Endothelial cell of umbilical vein (primary cell): ENCODE data around the gene ARHGAP22. TPM values are rescaled to one million over a fixed set of nuclear protein-coding genes. Genes with fewer than 3 reads are reported as not detected.

Source experiments
- BruUV-seq: library from RNA; stranded (reverse); fragments of 400-500 nt; replicated peaks from 2 replicates; lab custom pipeline; 2021; lab: Mats Ljungman, UMichigan
- CTCF ChIA-PET: fragments of 300-600, 350-600 bp; sonication (Branson Sonifier 250); formaldehyde crosslinking; loops from one replicate; lab custom pipeline; 2021; ENCODE audit warnings: antibody characterized with exemption, inconsistent platforms; lab: Charles Lee
- POLR2A ChIA-PET: fragments of 300-600, 350-600 bp; sonication (Branson Sonifier 250); formaldehyde crosslinking; loops from one replicate; lab custom pipeline; 2021; ENCODE audit warnings: antibody characterized with exemption, inconsistent platforms; lab: Charles Lee
- DNase-seq: peaks from one replicate; pipeline ENCODE4 v3.0.0-alpha.2; 2011; ENCODE audit warnings: low read depth, low spot score
- FAIRE-seq: peaks from 2 replicates; lab custom pipeline; 2011; peaks lifted over from hg19 to GRCh38; lab: Jason Lieb, UNC
- H2AFZ ChIP-seq: 2 replicates; pipeline ENCODE4 v1.6.0; 2012; ENCODE audit warnings: low read depth, low read length, control low read depth, inconsistent platforms
- H3K27ac ChIP-seq: 2 replicates; pipeline ENCODE4 v1.5.1; 2011; ENCODE audit warnings: low read depth, mild to moderate bottlenecking, control low read depth, low read length, moderate library complexity; ENCODE audit not compliant: insufficient read depth
- H3K27me3 ChIP-seq, 2 experiments: 2 replicates each; pipeline versions ENCODE4 v1.6.0 to v1.6.1; 2011; ENCODE audit warnings: low read length in 2 of 2, mixed read lengths in 1 of 2; ENCODE audit not compliant: control insufficient read depth in 2 of 2, insufficient read depth in 2 of 2
- H3K36me3 ChIP-seq, 2 experiments: 2 replicates in 1 of 2; 3 replicates in 1 of 2; pipeline ENCODE4 v1.5.1; 2011; ENCODE audit warnings: low read length in 2 of 2, mild to moderate bottlenecking in 1 of 2, moderate library complexity in 1 of 2; ENCODE audit not compliant: control insufficient read depth in 2 of 2, insufficient read depth in 2 of 2; ENCODE audit errors: extremely low read depth in 1 of 2
- H3K4me1 ChIP-seq: 3 replicates; pipeline ENCODE4 v1.5.1; 2011; ENCODE audit warnings: mild to moderate bottlenecking, low read length; ENCODE audit not compliant: control insufficient read depth, insufficient read depth; ENCODE audit errors: extremely low read depth
- H3K4me2 ChIP-seq: 2 replicates; pipeline ENCODE4 v1.6.1; 2011; ENCODE audit warnings: low read length, control low read depth, mixed read lengths; ENCODE audit not compliant: insufficient read depth
- H3K4me3 ChIP-seq, 3 experiments: fragments of 200-600 bp in 1 of 3; sonication (generic), shearing (Covaris generic) in 1 of 3; replicated peaks in 1 of 3; 2 replicates each; pipeline ENCODE4 v1.5.1; 2011 to 2016; ENCODE audit warnings: control low read depth in 3 of 3, low read length in 3 of 3, mild to moderate bottlenecking in 2 of 3, inconsistent platforms in 1 of 3, low read depth in 1 of 3, moderate library complexity in 1 of 3; ENCODE audit not compliant: insufficient read depth in 1 of 3
- H3K79me2 ChIP-seq: 2 replicates; pipeline ENCODE4 v1.6.0; 2012; ENCODE audit warnings: low read length, inconsistent platforms; ENCODE audit not compliant: control insufficient read depth, insufficient read depth
- H3K9ac ChIP-seq: replicated peaks from 2 replicates; pipeline ENCODE3; 2011; ENCODE audit warnings: low read length, control low read depth; ENCODE audit not compliant: insufficient read depth; ENCODE audit errors: extremely low read depth
- H3K9me1 ChIP-seq: replicated peaks from 3 replicates; pipeline ENCODE4 v1.6.0; 2011; ENCODE audit warnings: mild to moderate bottlenecking, low read length; ENCODE audit not compliant: control insufficient read depth, insufficient read depth; ENCODE audit errors: extremely low read depth
- H3K9me3 ChIP-seq: replicated peaks from 2 replicates; pipeline ENCODE4 v1.5.1; 2012; ENCODE audit warnings: low read length, inconsistent platforms; ENCODE audit not compliant: control insufficient read depth, insufficient read depth
- H4K20me1 ChIP-seq: replicated peaks from 2 replicates; pipeline ENCODE3; 2011; ENCODE audit warnings: mild to moderate bottlenecking, low read length; ENCODE audit not compliant: control insufficient read depth, insufficient read depth; ENCODE audit errors: extremely low read depth
- CTCF ChIP-seq, 2 donors: IDR thresholded peaks; 1 replicate in 1 of 2; 2 replicates in 1 of 2; pipeline ENCODE4 v1.5.1; 2011; ENCODE audit warnings: low read length in 2 of 2, mild to moderate bottlenecking in 2 of 2, moderate library complexity in 2 of 2, control low read depth in 1 of 2, inconsistent platforms in 1 of 2, low read depth in 1 of 2; ENCODE audit not compliant: insufficient read depth in 1 of 2; ENCODE audit errors: extremely low read depth in 1 of 2
- EZH2 ChIP-seq: IDR thresholded peaks from 2 replicates; pipeline ENCODE4 v1.6.1; 2012; ENCODE audit warnings: borderline replicate concordance, low read depth, mild to moderate bottlenecking, moderate library complexity, low read length, inconsistent platforms; ENCODE audit not compliant: severe bottlenecking
- FOS ChIP-seq: IDR thresholded peaks from 2 replicates; pipeline ENCODE4 v1.6.1; 2011; ENCODE audit warnings: mild to moderate bottlenecking, low read length, moderate library complexity, borderline replicate concordance; ENCODE audit not compliant: insufficient read depth
- GATA2 ChIP-seq: IDR thresholded peaks from 2 replicates; pipeline ENCODE4 v1.7.0; 2011; ENCODE audit warnings: low read depth, mild to moderate bottlenecking, moderate library complexity, mixed read lengths, low read length; ENCODE audit not compliant: insufficient read length, insufficient read depth
- JUN ChIP-seq: IDR thresholded peaks from 2 replicates; pipeline ENCODE4 v1.6.1; 2011; ENCODE audit warnings: borderline replicate concordance, low read depth; ENCODE audit not compliant: insufficient read length, insufficient read depth
- MAX ChIP-seq: IDR thresholded peaks from 2 replicates; pipeline ENCODE4 v1.6.1; 2011; ENCODE audit not compliant: insufficient read depth, insufficient read length
- MYC ChIP-seq: IDR thresholded peaks from one replicate; pipeline ENCODE4 v1.6.1; 2011; ENCODE audit warnings: mild to moderate bottlenecking, low read depth, low read length
- POLR2A ChIP-seq: IDR thresholded peaks from 2 replicates; pipeline ENCODE4 v1.6.1; 2012; ENCODE audit warnings: low read depth, mild to moderate bottlenecking, control low read depth, low read length
- POLR2AphosphoS5 ChIP-seq: IDR thresholded peaks from 2 replicates; pipeline ENCODE4 v1.6.1; 2012; ENCODE audit warnings: low read depth, mild to moderate bottlenecking, control low read depth, low read length, moderate library complexity; ENCODE audit not compliant: insufficient read depth
- dilution Hi-C: fragments of 300-500 bp; cut with MboI; formaldehyde crosslinking; loops from one replicate; pipeline ENCODE4 v1.15.0; 2019; ENCODE audit warnings: low sequenced_read_pairs; ENCODE audit not compliant: extremely low pct_ligation_motif_present
- intact Hi-C: fragments of 100-400 bp; cut with micrococcal nuclease; formaldehyde crosslinking; loops from one replicate; pipeline ENCODE4 v1.10.0; 2022
- polyA plus RNA-seq, 4 experiments: library from polyadenylated mRNA; depleted of rRNA in 3 of 4; stranded (reverse) in 3 of 4; unstranded in 1 of 4; fragments of >200 nt; gene quantifications; 2 replicates each; pipeline versions ENCODE4 v1.2.1 to v1.2.3, GENCODE V29; 2011 to 2012; ENCODE audit warnings: missing spikeins in 1 of 4
- total RNA-seq: library from RNA; stranded (reverse); gene quantifications from 2 replicates; pipeline ENCODE4 v1.2.3, GENCODE V29; 2021

The ARHGAP22 gene
- total and polyA plus RNA-seq, 2 donors (not counting 3 experiments of a cell fraction or from before 2014, with no cell fraction given), result 8.6 to 50.3 TPM

GRCh38 chr10:48482207-48482606, 122.7 kb downstream of the ARHGAP22 start:
- no peaks in the 10 kb centered on the region for H3K9me3 ChIP-seq
- H3K4me3 ChIP-seq, result no peak overlapping the region
- TF ChIP-seq POLR2AphosphoS5, result no peak
- TF ChIP-seq JUN, result no peak
- TF ChIP-seq GATA2, result no peak
- no peak for TF ChIP-seq EZH2
- TF ChIP-seq CTCF (IDR thresholded peaks at IDR 0.05; ENCODE audit: extremely low read depth in 1 of 2, insufficient read depth in 1 of 2, low read depth in 1 of 2, low read length in 2 of 2), result no peak
- TF ChIP-seq POLR2A, result no peak
- TF ChIP-seq MAX, result no peak
- no peak for TF ChIP-seq MYC
- no peak for TF ChIP-seq FOS
- intact Hi-C loops (no loop called here), dilution Hi-C loops (no loop called here)
- no TSS peak for BruUV-seq
- peaks cover 4% of the 10 kb centered on the region for H3K4me1 ChIP-seq
- H4K20me1 ChIP-seq, result no peaks in the 10 kb centered on the region
- H3K27me3 ChIP-seq, result no peaks in the 10 kb centered on the region
- POLR2A ChIA-PET, result no interaction called here
- CTCF ChIA-PET, result interaction anchor here (0.8 kb wide), 1 partner anchor 19 kb away, joined by 4 read pairs; no protein-coding TSS in a partner anchor
- H3K9me1 ChIP-seq, result no peaks in the 10 kb centered on the region
- no peaks in the 10 kb centered on the region for H3K36me3 ChIP-seq
- DNase-seq, result no peak
- no peak overlapping the region for H3K27ac ChIP-seq
- H3K4me2 ChIP-seq, result no peak overlapping the region
- no peaks in the 10 kb centered on the region for H3K79me2 ChIP-seq
- H3K9ac ChIP-seq, result no peak overlapping the region
- no peak for FAIRE-seq
- H2AFZ ChIP-seq, result no peak overlapping the region
